Measurements from ENCODE around the gene SEL1L3.

The SEL1L3 gene

DNA sequence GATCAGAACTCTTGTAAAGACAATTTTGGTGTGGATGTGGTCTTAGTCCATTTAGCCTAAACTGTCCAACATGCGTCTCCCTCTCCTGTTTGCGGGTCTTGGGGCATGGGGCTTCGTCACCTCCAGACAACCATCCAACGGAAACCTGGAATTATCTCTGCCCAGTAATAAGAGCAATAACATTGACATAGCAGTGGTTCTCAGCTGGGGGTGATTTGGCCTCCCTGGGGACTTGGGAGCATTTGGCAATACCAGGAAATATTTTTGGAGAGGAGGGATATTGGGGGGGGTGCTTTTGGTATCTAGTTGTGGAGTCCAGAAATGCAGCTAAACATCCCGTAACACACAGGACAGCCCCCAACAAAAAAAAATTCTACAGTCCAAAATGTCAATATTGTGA, 47.2 kb downstream of the SEL1L3 start:
- no peak for DNase-seq

- DNase-seq, result no peak
These were observed 48.3 kb downstream of the SEL1L3 start for GRCh38 chr4:25814301-25815136.

GRCh38 chr4:25813448-25814106, 49.2 kb downstream of the SEL1L3 start:
- DNase-seq, result no peak

DNA sequence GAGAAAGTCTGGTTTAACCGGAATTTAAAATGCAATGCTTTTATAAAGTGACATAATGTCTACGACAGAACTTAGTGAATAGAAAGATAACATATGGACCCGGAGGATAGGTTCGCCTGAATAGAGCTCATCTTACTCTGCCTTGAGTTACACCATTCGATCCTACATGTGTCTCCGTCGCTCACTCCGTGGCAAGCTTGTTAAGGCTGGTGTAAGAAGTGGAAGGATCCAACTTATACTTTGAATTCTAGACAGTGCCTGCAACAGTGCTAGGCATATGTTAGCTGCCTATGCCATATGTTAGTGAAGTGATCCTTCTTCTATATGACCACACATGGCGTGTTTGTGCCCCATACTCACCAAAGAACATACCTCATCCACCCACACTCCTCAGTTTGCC, 50.9 kb downstream of the SEL1L3 start:
- no peak for DNase-seq

DNA sequence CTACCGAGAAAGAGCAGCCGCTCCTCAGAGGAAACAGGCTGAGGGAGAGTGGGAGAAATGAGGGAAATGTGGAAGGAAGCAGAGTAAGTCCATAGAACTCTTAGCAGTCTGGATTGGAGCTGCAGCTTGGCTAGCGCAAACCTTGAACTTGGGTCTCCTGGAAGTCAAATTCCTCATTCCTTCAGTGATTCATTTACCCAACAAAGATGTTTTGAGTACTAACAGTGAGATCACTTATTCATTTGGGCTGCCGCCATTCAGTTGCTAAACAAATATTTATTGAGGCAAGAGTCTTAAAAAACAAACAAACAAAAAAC, 51.5 kb downstream of the SEL1L3 start:
- no peak for DNase-seq

DNA sequence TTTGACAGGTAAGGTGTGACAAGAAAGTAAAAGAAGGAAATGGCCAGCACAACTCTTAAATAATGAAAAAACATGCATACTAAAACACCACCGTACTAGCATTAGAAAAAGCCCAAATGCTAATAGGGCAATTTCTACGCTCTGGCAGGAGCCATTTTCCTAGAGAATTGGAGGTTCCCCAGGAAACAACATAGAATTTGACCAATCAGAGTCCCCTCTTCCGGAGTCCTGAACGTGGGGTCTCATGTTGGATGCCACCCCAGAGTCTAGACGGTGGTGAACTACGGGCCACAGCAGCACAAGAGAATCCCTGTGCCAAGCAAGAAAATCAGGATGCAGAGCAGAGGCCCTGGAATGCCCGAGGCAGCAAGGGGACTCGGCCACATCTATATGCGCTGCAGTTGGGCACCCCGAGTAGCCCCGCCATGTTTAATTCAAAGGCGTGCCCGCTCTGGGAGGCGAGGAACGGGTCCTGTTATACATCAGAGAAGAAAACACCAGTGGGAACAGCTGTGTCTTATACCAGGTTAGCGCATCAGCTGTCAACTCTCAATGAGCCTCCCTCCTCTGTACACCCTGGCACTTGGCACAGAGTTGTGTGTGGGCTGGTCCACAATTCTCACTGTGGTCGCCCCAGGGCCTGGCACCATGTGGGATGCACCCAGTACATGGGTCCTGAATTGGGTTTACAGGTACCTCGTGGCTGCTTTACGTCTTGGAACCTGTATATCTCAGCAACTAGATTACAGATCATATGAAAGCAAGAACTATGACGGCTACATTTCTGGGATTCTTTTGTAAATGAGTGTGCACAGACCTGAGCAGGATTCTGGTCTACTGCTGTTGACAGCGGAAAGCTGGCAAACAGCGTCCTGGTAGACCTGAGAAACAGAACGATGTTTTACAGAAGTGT, 52.1 kb downstream of the SEL1L3 start:
- no peak for DNase-seq

DNA sequence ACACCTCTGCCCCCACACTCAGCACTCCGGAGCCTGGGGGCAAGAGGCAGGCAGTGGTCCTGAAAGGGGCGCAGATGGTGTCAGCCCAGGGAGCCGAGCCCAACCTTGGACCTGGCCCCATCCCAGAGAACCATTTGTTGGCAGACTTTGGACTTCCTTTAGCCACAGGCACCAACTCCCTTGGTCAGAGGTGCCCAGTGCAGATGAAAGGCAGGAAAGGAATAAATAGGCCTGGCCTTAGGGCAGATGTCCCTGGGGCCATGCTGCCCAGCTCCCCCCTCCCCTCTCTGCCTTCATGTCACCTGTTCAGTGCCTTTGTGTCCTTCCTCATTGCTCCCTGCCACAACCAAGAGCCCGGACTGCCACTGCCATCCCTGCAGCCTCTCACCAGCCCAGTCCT, 52.8 kb downstream of the SEL1L3 start:
- DNase-seq, result no peak

DNA sequence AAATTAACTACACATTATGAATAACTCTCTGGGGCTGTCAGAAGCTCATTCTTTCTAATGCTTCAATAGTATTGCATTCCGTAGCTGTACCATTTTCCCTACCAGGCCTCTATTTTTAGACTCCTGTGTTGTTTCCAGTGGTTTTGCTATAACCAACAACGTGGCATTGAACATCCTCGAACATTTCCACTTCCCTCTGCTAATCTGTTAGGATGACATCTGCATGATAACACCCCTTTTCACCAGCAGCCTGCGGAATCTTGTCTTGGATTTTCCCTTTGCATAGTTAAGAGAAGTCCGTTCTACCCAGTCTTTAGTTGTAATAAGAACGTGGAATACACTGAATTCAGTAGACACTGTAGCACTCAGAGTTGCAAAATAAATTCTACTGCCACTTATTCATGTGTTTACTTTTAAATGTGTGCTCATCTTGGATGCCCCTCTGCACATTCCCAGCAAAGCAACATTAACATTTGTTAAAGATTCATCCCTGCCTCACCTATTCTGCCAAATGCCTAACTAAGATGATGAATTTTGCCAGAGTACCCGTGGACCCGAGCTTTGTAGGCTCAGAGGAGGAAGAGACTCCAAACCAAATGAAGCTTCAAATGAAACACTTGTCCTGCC, 55.6 kb downstream of the SEL1L3 start:
- no peak for DNase-seq

GRCh38 chr4:25805255-25805860, 57.4 kb downstream of the SEL1L3 start:
- DNase-seq, result no peak

- no peak for DNase-seq
These were observed 59.0 kb downstream of the SEL1L3 start for GRCh38 chr4:25803720-25804225.

GRCh38 chr4:25801594-25801993, 61.2 kb downstream of the SEL1L3 start:
- DNase-seq, result no peak

GRCh38 chr4:25800245-25800644, 62.5 kb downstream of the SEL1L3 start:
- DNase-seq, result no peak

- no peak for DNase-seq
These were observed 63.3 kb downstream of the SEL1L3 start for GRCh38 chr4:25799522-25799921.

DNA sequence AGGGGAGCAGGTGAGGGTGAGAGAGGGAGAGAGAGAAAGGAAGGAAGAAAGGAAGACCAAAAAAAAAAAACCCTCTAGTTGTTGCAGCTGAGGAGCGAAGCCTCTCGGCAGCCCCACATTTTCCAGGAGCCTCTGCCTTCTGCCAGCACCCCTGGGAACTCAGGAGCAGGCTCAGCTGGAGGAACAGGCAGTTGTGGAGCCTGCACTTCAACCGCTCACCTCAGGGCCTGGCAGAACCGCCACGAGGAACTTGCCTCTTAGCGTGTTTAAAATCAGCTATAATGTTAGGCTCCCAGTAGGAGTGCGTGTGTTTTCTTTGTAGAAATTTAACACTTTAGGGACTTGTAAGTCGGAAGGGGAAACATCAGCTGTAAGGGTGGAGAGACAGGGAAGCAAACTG, 65.7 kb downstream of the SEL1L3 start:
- DNase-seq, result no peak

DNA sequence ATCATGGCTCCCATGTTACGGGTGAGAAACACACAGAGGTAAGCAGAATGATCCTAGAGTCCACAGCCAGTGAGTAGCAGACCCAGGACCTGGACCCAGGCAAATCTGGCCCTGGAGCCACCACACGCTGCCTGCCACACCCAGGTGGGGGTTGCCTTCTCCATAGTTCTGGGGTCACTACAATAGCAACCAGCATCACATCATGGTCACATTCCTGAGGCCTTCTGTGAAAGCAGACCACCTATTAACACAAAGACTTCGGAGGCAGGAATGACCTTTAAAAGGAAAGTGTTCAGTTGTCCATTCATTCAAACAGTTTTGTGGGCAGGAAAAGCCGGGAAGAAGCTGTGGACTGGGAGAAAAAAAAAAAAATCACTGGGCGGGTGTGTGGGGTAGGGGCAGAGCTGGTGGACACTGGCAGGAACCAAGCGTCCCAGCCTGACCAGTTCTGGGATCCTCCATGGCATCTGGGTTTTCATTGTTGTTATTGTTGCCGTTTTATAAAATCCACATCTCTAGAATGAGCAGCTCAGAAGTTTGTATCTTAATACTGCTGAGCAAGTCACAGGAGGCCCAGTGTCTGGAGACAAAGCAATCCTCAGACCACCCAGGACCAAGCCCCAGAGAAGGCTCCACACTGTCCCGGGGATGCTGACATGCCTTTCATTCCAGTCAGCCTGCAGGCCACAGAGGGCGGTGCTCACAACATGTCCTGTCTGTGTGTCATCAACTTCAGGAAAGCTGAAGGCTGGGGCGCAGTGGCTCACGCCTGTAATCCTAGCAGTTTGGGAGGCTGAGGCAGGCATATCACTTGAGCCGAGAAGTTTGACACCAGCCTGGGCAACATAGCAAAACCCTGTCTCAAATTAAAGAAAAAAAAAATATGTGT, 67.0 kb downstream of the SEL1L3 start:
- no peak for DNase-seq

GRCh38 chr4:25795091-25795490, 67.7 kb downstream of the SEL1L3 start:
- no peak for DNase-seq

- no peak for DNase-seq
These were observed 69.9 kb downstream of the SEL1L3 start for GRCh38 chr4:25792876-25793275.

DNA sequence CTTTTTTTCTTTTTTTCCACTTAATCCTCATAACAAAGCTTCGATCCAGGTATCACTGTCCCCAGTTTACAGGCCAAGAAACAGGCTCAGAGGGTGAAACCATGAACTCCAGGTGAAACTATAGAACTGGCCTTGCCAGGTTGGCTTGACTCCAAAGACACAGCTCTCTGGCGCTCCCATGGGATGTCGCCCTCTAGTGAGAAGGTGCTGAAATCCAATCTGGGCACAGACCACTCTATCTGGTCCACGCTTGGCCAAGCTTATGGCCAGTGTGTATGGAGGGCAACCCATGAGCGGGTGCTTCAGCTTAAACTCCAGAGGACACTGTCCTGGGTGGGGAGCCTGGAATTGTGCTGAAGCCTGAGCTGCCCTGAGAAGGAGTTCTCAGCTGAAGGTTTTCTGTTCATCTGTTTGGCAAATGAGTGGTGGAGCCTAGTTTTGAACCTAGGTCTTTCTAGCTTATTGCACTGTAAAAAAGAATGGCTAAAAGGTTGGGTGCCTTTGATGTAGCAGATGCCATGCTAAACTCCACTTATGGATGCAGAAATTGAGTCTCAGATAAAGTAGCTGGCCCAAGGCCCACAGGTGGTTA, 70.5 kb downstream of the SEL1L3 start:
- DNase-seq, result no peak

DNA sequence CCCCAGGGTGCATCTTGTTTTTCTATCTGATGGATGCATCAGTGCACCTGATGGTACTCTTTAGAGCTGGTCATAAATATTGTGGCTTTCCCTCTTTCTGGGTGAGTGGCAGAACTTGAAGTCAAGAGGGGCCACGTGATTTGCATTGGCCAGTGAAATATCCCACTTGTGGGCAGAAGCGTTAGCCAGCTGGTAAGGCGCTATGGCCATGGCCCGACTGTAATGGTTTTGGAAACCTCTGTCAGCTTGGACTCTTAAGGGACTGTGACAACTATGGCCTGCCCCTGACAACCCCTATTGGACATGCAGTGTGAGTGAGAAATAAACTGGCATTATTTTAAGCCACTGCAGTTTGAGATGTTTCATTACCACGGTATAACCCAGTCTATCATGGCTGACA, 72.8 kb downstream of the SEL1L3 start:
- DNase-seq, result no peak

- DNase-seq, result no peak
These were observed 74.0 kb downstream of the SEL1L3 start for GRCh38 chr4:25788703-25789238.
